ENCODE data around the gene IQCE. TPM values are rescaled to one million over a fixed set of nuclear protein-coding genes. Genes with fewer than 3 reads are reported as not detected.
"Not testable (repeated sequence)": the region's sequence is repeated elsewhere in the genome, so short reads cannot be mapped to it uniquely, and the experiment has no call there.

Gene IQCE
- total RNA-seq, 1 donor from 2014 or later = 25.7 TPM

DNA sequence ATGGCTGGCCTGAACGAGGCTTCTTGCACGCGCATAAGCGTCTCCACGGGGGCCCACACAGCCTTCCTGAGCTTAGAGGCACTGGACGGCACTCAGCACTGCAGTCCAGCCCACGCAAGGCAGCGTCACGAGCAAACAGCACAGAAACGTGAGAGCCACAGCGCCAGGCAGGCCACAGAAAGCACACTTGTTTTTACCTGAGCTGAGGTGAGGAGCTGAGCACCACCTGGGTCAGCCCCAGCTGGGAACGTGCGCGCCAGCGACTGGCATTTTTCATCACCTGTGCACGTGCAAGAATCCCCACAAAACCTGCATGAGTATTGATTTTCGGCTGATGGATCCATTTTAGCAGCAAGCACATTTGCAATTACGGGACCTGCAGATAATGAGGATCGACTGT is 26.7 kb downstream of the IQCE start:
- no peak for DNase-seq (ENCODE audit: extremely low spot score, unreplicated experiment)
- Mint-ChIP-seq H3K27ac (no peak overlapping the region), H3K9me3 (no peaks in the 10 kb centered on the region), H3K27me3 (no peaks in the 10 kb centered on the region), H3K4me1 (ENCODE audit: unreplicated experiment) (no peaks in the 10 kb centered on the region), H3K36me3 (peaks cover 11% of the 10 kb centered on the region), H3K4me3 (no peak overlapping the region)
- TF ChIP-seq, protein P1, sequence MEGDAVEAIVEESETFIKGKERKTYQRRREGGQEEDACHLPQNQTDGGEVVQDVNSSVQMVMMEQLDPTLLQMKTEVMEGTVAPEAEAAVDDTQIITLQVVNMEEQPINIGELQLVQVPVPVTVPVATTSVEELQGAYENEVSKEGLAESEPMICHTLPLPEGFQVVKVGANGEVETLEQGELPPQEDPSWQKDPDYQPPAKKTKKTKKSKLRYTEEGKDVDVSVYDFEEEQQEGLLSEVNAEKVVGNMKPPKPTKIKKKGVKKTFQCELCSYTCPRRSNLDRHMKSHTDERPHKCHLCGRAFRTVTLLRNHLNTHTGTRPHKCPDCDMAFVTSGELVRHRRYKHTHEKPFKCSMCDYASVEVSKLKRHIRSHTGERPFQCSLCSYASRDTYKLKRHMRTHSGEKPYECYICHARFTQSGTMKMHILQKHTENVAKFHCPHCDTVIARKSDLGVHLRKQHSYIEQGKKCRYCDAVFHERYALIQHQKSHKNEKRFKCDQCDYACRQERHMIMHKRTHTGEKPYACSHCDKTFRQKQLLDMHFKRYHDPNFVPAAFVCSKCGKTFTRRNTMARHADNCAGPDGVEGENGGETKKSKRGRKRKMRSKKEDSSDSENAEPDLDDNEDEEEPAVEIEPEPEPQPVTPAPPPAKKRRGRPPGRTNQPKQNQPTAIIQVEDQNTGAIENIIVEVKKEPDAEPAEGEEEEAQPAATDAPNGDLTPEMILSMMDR (conservative IDR thresholded peaks at IDR 0.05) = no peak

DNA sequence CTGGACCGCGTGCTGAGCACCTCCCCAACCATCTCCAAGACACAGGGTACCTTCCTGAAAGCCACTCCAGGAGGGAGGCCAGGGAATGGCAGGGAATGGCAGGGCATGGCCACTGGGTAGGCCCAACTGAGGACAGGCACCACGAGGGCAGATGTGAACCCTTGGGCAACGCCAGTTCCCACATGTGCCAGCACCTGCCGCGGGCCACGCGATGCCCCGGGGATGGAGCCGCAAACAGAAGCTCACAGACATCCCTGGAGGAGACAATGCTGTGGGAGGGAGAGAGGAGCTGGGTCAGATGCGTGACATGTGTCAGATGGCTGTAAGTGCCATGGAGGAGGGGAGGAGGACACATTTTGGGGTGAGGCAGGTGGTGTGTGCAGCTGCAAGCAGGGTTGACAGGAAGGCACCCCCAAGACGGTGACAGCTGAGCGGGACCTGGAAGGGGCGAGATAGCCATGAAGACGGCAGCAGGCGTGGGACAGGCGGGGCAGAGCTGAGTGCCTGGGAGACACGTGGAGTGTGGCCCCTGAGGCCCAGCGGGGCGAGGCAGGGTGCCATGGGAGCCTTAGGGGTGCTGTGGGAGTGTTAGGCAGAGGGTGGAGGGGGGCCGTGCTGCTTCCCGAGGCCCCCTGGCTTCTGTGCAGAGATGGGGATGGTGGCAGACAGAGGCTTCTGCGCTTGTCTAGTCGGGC is 27.7 kb downstream of the IQCE start:
- DNase-seq (ENCODE audit: extremely low spot score, unreplicated experiment) = no peak
- Mint-ChIP-seq H3K27ac (no peak overlapping the region), H3K9me3 (no peaks in the 10 kb centered on the region), H3K27me3 (no peaks in the 10 kb centered on the region), H3K4me1 (ENCODE audit: unreplicated experiment) (no peaks in the 10 kb centered on the region), H3K4me3 (no peak overlapping the region), H3K36me3 (peaks cover 11% of the 10 kb centered on the region)
- TF ChIP-seq, protein P1 (conservative IDR thresholded peaks at IDR 0.05) = no peak

GRCh38 chr7:2587134-2587533 is 28.4 kb downstream of the IQCE start:
- Mint-ChIP-seq H3K9me3 (no peaks in the 10 kb centered on the region), H3K4me1 (ENCODE audit: unreplicated experiment) (no peaks in the 10 kb centered on the region), H3K27ac (no peak overlapping the region), H3K4me3 (no peak overlapping the region), H3K27me3 (no peaks in the 10 kb centered on the region), H3K36me3 (peaks cover 11% of the 10 kb centered on the region)
- no peak for DNase-seq (ENCODE audit: extremely low spot score, unreplicated experiment)
- TF ChIP-seq, protein P1 (conservative IDR thresholded peaks at IDR 0.05) = no peak

DNA sequence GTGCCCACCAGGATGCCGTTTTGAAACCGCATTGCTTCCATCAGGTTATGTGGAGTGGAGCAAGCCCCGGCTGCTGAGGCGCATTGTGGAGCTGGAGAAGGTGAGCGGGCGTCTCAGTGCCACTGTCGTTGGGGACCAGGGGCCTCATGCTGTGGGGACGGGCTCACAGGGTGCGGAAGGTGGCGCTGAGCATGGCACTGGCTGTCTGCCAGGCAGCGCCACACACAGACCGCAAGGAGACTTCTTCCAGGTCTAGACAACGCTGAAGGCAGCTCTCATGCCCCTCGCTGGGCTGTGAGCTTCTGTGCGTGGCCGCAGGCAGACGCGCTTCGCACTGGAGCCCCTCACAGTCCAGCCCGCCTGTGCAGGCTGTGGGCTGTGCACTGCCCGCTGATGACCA is 29.0 kb downstream of the IQCE start:
- Mint-ChIP-seq H3K4me3 (no peak overlapping the region), H3K9me3 (no peaks in the 10 kb centered on the region), H3K4me1 (ENCODE audit: unreplicated experiment) (no peaks in the 10 kb centered on the region), H3K27ac (no peak overlapping the region), H3K36me3 (peaks cover 11% of the 10 kb centered on the region), H3K27me3 (no peaks in the 10 kb centered on the region)
- TF ChIP-seq, protein P1 (conservative IDR thresholded peaks at IDR 0.05) = no peak
- DNase-seq (ENCODE audit: extremely low spot score, unreplicated experiment) = no peak

DNA sequence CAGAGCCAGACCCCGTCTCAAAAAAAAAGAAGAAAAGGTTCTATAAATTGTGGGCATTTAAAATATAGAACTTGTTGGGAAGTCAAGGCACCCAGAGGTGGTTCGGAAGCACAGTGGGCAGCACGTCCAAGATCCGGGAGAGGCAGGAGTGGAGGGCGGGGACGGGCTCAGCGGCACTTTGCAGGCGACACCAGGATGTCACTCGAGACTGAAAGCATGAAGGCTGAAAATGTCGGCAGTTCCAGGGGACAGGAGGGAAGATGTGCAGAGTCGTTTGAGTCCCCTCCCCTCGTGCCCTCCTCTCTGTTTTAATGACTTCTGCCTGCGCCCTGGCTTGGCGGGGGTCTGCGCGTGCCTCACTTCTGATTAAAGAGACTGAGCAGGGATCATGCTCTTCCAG is 30.6 kb downstream of the IQCE start:
- peaks cover 4% of the 10 kb centered on the region for H3K36me3 Mint-ChIP-seq
- no peak overlapping the region for H3K27ac Mint-ChIP-seq
- H3K27me3 Mint-ChIP-seq = no peaks in the 10 kb centered on the region
- no peaks in the 10 kb centered on the region for H3K4me1 Mint-ChIP-seq (ENCODE audit: unreplicated experiment)
- no peak overlapping the region for H3K4me3 Mint-ChIP-seq
- TF ChIP-seq, protein P1 (conservative IDR thresholded peaks at IDR 0.05) = no peak
- no peak for DNase-seq (ENCODE audit: extremely low spot score, unreplicated experiment)
- H3K9me3 Mint-ChIP-seq = no peaks in the 10 kb centered on the region

DNA sequence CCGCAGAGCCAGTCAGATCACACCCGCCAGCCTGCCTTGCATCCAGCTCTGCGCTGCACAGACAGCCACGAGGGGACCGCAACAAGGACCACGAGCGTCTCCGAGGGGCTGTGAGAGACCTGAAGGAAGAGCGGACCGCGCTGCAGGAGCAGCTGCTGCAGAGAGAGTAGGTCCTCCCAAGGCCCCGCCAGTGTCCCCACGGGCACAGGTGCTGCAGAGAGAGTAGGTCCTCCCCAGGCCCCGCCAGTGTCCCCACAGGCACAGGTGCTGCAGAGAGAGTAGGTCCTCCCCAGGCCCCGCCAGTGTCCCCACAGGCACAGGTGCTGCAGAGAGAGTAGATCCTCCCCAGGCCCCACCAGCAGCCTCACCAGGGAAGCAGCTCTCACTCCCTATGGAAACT is 31.2 kb downstream of the IQCE start:
- not testable (repeated sequence) for H3K36me3 Mint-ChIP-seq; H3K4me3 Mint-ChIP-seq; H3K27me3 Mint-ChIP-seq; DNase-seq (ENCODE audit: extremely low spot score, unreplicated experiment); H3K9me3 Mint-ChIP-seq; H3K27ac Mint-ChIP-seq; H3K4me1 Mint-ChIP-seq (ENCODE audit: unreplicated experiment)
